ENCODE results near the gene PCDHGB5.
A peak's percentile ranks its signal among the peaks of the same experiment; 100 is the strongest.

Gene PCDHGB5

DNA sequence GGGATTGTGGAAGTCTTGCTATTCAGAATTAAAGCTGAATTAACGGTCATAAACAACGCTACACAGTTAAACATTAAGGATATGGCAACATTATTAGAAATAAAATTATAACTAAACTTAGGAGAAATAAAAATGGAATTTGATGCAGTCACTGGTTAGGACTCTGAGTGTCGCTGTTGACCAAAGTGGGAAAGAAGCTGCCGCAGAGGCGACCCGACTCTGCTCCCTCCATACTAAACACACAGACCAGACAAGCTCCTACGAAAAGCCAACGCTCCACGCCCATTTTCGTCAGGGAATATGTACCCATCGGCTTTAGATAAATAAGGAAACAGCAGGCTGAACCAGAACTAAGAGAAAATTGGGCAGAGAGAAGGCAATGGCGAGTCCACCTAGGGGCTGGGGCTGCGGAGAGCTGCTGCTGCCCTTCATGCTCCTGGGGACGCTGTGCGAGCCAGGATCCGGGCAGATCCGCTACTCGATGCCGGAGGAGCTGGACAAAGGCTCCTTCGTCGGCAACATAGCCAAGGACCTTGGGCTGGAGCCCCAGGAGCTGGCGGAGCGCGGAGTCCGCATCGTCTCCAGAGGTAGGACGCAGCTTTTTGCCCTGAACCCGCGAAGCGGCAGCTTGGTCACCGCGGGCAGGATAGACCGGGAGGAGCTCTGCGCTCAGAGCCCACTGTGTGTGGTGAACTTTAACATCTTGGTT, 33.6 kb upstream of the PCDHGB5 start, which contains the start of gene PCDHGA5:
Gene PCDHGA5 (plus strand): TSS at position 211 of the 709 bp plus-strand sequence. CDS start 169 bp downstream, at position 380.
- TF ChIP-seq CTCF (IDR thresholded peaks at IDR 0.05; ENCODE audit: low read depth, low read length), result no peak
- no peak for TF ChIP-seq POLR2A (IDR thresholded peaks at IDR 0.05; ENCODE audit: extremely low read depth, insufficient read length)
- TF ChIP-seq MYC (IDR thresholded peaks at IDR 0.05; ENCODE audit: low read depth, low read length), result no peak
- no peak for TF ChIP-seq MAX (IDR thresholded peaks at IDR 0.05; ENCODE audit: low read depth, low read length)
- no peak for DNase-seq (ENCODE audit: low read depth)
- H3K4me3 ChIP-seq (ENCODE audit: low read depth, low read length), result no peak within 1 kb of the TSS

DNA sequence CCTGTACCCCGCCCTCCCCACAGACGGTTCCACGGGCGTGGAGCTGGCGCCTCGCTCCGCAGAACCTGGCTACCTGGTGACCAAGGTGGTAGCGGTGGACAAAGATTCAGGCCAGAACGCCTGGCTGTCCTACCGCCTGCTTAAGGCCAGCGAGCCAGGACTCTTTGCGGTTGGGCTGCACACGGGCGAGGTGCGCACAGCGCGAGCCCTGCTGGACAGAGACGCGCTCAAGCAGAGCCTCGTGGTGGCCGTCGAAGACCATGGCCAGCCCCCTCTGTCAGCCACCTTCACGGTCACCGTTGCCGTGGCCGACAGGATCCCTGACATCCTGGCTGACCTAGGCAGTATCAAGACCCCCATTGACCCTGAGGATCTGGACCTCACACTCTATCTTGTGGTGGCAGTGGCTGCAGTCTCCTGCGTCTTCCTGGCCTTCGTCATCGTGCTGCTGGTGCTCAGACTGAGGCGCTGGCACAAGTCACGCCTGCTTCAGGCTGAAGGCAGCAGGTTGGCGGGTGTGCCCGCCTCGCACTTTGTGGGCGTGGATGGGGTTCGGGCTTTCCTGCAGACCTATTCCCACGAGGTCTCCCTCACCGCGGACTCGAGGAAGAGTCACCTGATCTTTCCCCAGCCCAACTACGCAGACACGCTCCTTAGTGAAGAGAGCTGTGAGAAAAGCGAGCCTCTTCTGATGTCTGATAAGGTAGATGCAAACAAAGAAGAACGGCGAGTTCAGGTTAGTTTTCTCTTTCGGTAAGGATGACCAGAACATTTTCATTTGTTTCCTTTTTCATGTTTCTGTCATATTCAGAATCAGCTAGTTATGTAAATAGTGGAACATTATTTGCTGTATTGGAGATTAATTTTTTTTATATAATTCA, 31.5 kb upstream of the PCDHGB5 start:
- H3K4me3 ChIP-seq (ENCODE audit: low read depth, low read length), result no peak overlapping the region
- DNase-seq (ENCODE audit: low read depth), result no peak
- TF ChIP-seq MAX (IDR thresholded peaks at IDR 0.05; ENCODE audit: low read depth, low read length) (no peak), MYC (IDR thresholded peaks at IDR 0.05; ENCODE audit: low read depth, low read length) (no peak), CTCF (IDR thresholded peaks at IDR 0.05; ENCODE audit: low read depth, low read length) (no peak), POLR2A (IDR thresholded peaks at IDR 0.05; ENCODE audit: extremely low read depth, insufficient read length) (no peak)

DNA sequence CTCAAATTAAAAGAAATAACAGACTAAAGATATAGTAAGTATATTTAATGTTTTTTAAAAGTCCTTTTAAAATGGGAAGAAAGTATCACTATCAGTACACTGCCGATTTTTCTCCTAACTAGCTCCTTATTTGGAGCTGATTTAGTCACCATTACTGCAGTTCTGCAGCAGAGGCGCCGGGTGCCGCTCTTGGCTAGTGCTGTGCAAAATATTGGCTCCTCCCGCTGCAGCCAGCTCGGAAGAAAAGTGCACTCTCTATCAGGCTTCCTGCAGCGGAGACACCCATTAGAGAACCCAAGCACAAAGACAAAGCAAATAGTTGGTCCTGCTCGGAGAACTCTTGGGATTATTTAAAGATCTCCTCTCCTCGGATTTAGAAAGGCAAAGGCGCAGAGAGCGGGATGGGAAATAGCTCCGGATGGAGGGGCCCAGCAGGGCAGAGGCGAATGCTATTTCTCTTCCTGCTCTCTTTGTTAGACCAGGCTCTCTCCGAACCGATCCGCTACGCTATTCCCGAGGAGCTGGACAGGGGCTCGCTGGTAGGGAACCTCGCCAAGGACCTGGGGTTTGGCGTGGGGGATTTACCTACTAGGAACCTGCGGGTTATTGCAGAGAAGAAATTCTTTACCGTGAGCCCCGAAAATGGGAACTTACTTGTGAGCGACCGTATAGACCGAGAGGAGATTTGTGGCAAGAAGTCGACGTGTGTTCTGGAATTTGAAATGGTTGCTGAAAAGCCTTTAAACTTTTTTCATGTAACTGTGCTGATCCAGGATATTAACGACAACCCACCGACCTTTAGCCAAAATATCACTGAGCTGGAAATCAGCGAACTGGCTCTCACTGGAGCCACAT, 27.5 kb upstream of the PCDHGB5 start, which contains the start of gene PCDHGB3:
Gene PCDHGB3 (plus strand): TSS at position 249 of the 855 bp plus-strand sequence. CDS start 153 bp downstream, at position 402.
- DNase-seq (ENCODE audit: low read depth), result peak; percentile 77
- peak; percentile 57 for TF ChIP-seq CTCF (IDR thresholded peaks at IDR 0.05; ENCODE audit: low read depth, low read length)
- no peak for TF ChIP-seq MYC (IDR thresholded peaks at IDR 0.05; ENCODE audit: low read depth, low read length)
- TF ChIP-seq MAX (IDR thresholded peaks at IDR 0.05; ENCODE audit: low read depth, low read length), result no peak
- no peak for TF ChIP-seq POLR2A (IDR thresholded peaks at IDR 0.05; ENCODE audit: extremely low read depth, insufficient read length)
- H3K4me3 ChIP-seq (ENCODE audit: low read depth, low read length), result peak within 1 kb of the TSS; percentile 50

DNA sequence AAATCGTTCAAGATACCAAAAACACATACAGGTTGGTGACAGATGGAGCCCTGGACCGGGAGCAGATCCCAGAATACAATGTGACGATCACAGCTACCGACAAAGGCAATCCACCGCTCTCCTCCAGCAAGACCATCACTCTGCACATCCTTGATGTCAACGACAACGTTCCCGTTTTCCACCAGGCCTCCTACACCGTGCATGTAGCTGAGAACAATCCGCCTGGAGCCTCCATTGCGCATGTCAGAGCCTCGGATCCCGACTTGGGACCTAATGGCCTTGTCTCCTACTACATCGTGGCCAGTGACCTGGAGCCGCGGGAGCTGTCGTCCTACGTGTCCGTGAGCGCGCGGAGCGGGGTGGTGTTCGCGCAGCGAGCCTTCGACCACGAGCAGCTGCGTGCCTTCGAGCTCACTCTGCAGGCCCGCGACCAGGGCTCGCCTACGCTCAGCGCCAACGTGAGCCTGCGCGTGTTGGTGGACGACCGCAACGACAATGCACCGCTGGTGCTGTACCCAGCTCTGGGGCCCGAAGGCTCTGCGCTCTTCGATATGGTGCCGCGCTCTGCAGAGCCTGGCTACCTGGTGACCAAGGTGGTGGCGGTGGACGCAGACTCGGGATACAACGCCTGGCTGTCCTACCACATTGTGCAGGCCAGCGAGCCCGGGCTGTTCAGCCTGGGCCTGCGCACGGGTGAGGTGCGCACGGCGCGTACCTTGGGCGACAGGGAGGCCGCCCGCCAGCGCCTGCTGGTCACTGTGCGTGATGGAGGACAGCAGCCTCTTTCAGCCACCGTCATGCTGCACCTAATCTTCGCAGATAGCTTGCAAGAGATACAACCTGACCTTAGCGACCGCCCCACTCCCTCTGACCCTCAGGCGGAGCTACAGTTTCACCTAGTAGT, 25.9 kb upstream of the PCDHGB5 start:
- DNase-seq (ENCODE audit: low read depth), result no peak
- no peak for TF ChIP-seq POLR2A (IDR thresholded peaks at IDR 0.05; ENCODE audit: extremely low read depth, insufficient read length)
- no peak overlapping the region for H3K4me3 ChIP-seq (ENCODE audit: low read depth, low read length)

DNA sequence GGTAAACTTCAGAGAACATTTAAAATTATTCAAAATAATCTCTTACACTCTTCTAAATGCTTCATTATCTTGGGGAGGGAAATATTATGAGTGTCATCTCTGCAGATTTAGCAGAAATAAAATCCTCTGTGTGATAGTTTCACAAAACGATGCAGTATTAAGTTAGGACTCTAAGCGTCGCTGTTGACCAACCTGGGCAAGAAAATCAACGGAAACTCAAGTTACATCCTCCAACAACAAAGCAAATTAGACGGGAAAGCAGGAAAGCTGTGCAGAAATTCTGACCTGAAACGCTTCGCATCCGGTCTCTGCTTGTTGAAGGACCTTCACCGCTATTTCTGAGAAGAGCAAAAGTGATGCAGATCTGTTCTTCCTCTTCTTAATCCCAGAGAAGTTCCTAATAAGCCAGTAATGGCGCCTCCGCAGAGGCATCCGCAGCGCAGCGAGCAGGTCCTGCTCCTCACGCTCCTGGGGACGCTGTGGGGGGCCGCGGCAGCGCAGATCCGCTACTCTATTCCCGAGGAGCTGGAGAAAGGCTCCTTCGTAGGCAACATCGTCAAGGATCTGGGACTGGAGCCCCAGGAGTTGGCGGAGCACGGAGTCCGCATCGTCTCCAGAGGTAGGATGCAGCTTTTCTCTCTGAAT, 24.0 kb upstream of the PCDHGB5 start, which contains the start of gene PCDHGA6:
Gene PCDHGA6 (plus strand): TSS at position 219 of the 645 bp plus-strand sequence. CDS start 193 bp downstream, at position 412.
- peak; percentile 16 for DNase-seq (ENCODE audit: low read depth)
- TF ChIP-seq CTCF (IDR thresholded peaks at IDR 0.05; ENCODE audit: low read depth, low read length) (peak; percentile 15), MAX (IDR thresholded peaks at IDR 0.05; ENCODE audit: low read depth, low read length) (no peak), MYC (IDR thresholded peaks at IDR 0.05; ENCODE audit: low read depth, low read length) (no peak)
- no peak within 1 kb of the TSS for H3K4me3 ChIP-seq (ENCODE audit: low read depth, low read length)

All from NB4 (cell line).